KMS-11 (cell line): ENCODE measurements around the gene NNMT.

ENCODE experiments used
- H2AFZ ChIP-seq: fragments of 200-600 bp; sonication (generic); 2 replicates; pipeline ENCODE4 v1.6.1; 2016; ENCODE audit warnings: antibody characterized with exemption, mixed run types, low read depth
- H3K27ac ChIP-seq: fragments of 200-600 bp; sonication (generic); 2 replicates; pipeline ENCODE4 v1.6.1; 2016; ENCODE audit warnings: mild to moderate bottlenecking, mixed run types
- H3K27me3 ChIP-seq: fragments of 200-600 bp; sonication (generic); 2 replicates; pipeline ENCODE4 v1.6.1; 2017; ENCODE audit warnings: mild to moderate bottlenecking, low read depth, mixed run types, moderate library complexity; ENCODE audit not compliant: insufficient read depth
- H3K36me3 ChIP-seq: fragments of 200-600 bp; sonication (generic); 2 replicates; pipeline ENCODE4 v1.6.1; 2017; ENCODE audit warnings: mild to moderate bottlenecking, mixed run types; ENCODE audit not compliant: insufficient read depth
- H3K4me1 ChIP-seq: fragments of 200-600 bp; sonication (generic); 2 replicates; pipeline ENCODE4 v1.6.1; 2016; ENCODE audit warnings: mild to moderate bottlenecking, low read depth, mixed run types; ENCODE audit not compliant: poor library complexity, severe bottlenecking
- H3K4me2 ChIP-seq: fragments of 200-600 bp; sonication (generic); 2 replicates; pipeline ENCODE4 v1.7.0; 2016; ENCODE audit warnings: mild to moderate bottlenecking, mixed run types
- H3K4me3 ChIP-seq: fragments of 200-600 bp; sonication (generic); IDR thresholded peaks from 2 replicates; pipeline ENCODE4 v1.6.1; 2017; ENCODE audit warnings: low read depth, low read length, mixed read lengths; ENCODE audit not compliant: insufficient read depth
- H3K79me2 ChIP-seq: fragments of 200-600 bp; sonication (generic); 2 replicates; pipeline ENCODE4 v1.6.1; 2016; ENCODE audit warnings: low read depth, mixed run types; ENCODE audit not compliant: insufficient read depth
- H3K9ac ChIP-seq: fragments of 200-600 bp; sonication (generic); 2 replicates; pipeline ENCODE4 v1.6.1; 2016; ENCODE audit warnings: mild to moderate bottlenecking, mixed run types
- H4K20me1 ChIP-seq: fragments of 200-600 bp; sonication (generic); 2 replicates; pipeline ENCODE4 v1.6.1; 2016; ENCODE audit warnings: mild to moderate bottlenecking, mixed run types; ENCODE audit not compliant: insufficient read depth
- CTCF ChIP-seq: fragments of 200-600 bp; sonication (generic); conservative IDR thresholded peaks from 2 replicates; pipeline ENCODE4 v1.6.1; 2017; ENCODE audit warnings: low read depth, mild to moderate bottlenecking, antibody characterized with exemption, low read length, moderate library complexity, mixed read lengths

The NNMT gene

GRCh38 chr11:114290503-114291235, 5.5 kb upstream of the NNMT start:
- H3K27me3 ChIP-seq, result no peaks in the 10 kb centered on the region
- H3K27ac ChIP-seq, result no peak overlapping the region
- no peak overlapping the region for H3K4me2 ChIP-seq
- no peaks in the 10 kb centered on the region for H3K79me2 ChIP-seq
- no peak overlapping the region for H3K9ac ChIP-seq
- no peaks in the 10 kb centered on the region for H3K4me1 ChIP-seq
- no peaks in the 10 kb centered on the region for H3K36me3 ChIP-seq
- H4K20me1 ChIP-seq, result no peaks in the 10 kb centered on the region
- no peak overlapping the region for H3K4me3 ChIP-seq
- TF ChIP-seq CTCF, result no peak
- no peak overlapping the region for H2AFZ ChIP-seq

- Histone ChIP-seq H4K20me1 (no peaks in the 10 kb centered on the region), H3K27me3 (no peaks in the 10 kb centered on the region), H3K4me1 (no peaks in the 10 kb centered on the region), H3K4me2 (no peak overlapping the region), H3K9ac (no peak overlapping the region), H2AFZ (no peak overlapping the region), H3K79me2 (no peaks in the 10 kb centered on the region), H3K4me3 (no peak overlapping the region), H3K27ac (no peak overlapping the region), H3K36me3 (no peaks in the 10 kb centered on the region)
- TF ChIP-seq CTCF, result no peak
Observed at GRCh38 chr11:114291381-114291780, 4.8 kb upstream of the NNMT start.

- H3K27me3 ChIP-seq, result no peaks in the 10 kb centered on the region
- TF ChIP-seq CTCF, result no peak
- no peaks in the 10 kb centered on the region for H3K79me2 ChIP-seq
- H3K9ac ChIP-seq, result no peak overlapping the region
- no peak overlapping the region for H3K4me2 ChIP-seq
- no peaks in the 10 kb centered on the region for H3K4me1 ChIP-seq
- no peaks in the 10 kb centered on the region for H4K20me1 ChIP-seq
- H3K4me3 ChIP-seq, result no peak overlapping the region
- H2AFZ ChIP-seq, result no peak overlapping the region
- no peaks in the 10 kb centered on the region for H3K36me3 ChIP-seq
- no peak overlapping the region for H3K27ac ChIP-seq
Observed at GRCh38 chr11:114291842-114292680, 4.1 kb upstream of the NNMT start.

- Histone ChIP-seq H3K4me3 (no peak overlapping the region), H3K4me2 (no peak overlapping the region), H3K9ac (no peak overlapping the region), H3K4me1 (no peaks in the 10 kb centered on the region), H4K20me1 (no peaks in the 10 kb centered on the region), H2AFZ (no peak overlapping the region), H3K36me3 (no peaks in the 10 kb centered on the region), H3K27me3 (no peaks in the 10 kb centered on the region), H3K79me2 (no peaks in the 10 kb centered on the region), H3K27ac (no peak overlapping the region)
- no peak for TF ChIP-seq CTCF
Observed at GRCh38 chr11:114293201-114293711, 2.9 kb upstream of the NNMT start.
